ENCODE results near the gene RUNDC3A.
A peak's percentile ranks its signal among the peaks of the same experiment; 100 is the strongest.

RUNDC3A gene

GRCh38 chr17:44279666-44280391 is 28.6 kb upstream of the RUNDC3A start:
- Histone ChIP-seq H3K27me3 (replicated peaks; ENCODE audit: control insufficient read depth, insufficient read depth, low read length) (no peaks in the 10 kb centered on the region), H3K4me3 (replicated peaks; ENCODE audit: low read depth, low read length) (no peak overlapping the region), H3K36me3 (ENCODE audit: control insufficient read depth, insufficient read depth, low read length) (no peaks in the 10 kb centered on the region)
- peak; percentile 78 for DNase-seq (ENCODE audit: extremely low read depth, insufficient read length)
- TF ChIP-seq CTCF (IDR thresholded peaks at IDR 0.05; ENCODE audit: insufficient read depth, low read length, poor library complexity, severe bottlenecking), result no peak

GRCh38 chr17:44280392-44280937 is 27.9 kb upstream of the RUNDC3A start:
- Histone ChIP-seq H3K36me3 (ENCODE audit: control insufficient read depth, insufficient read depth, low read length) (no peaks in the 10 kb centered on the region), H3K27me3 (replicated peaks; ENCODE audit: control insufficient read depth, insufficient read depth, low read length) (no peaks in the 10 kb centered on the region), H3K4me3 (replicated peaks; ENCODE audit: low read depth, low read length) (no peak overlapping the region)
- no peak for TF ChIP-seq CTCF (IDR thresholded peaks at IDR 0.05; ENCODE audit: insufficient read depth, low read length, poor library complexity, severe bottlenecking)
- no peak for DNase-seq (ENCODE audit: extremely low read depth, insufficient read length)

- TF ChIP-seq CTCF (IDR thresholded peaks at IDR 0.05; ENCODE audit: insufficient read depth, low read length, poor library complexity, severe bottlenecking), result no peak
These were observed 26.8 kb upstream of the RUNDC3A start for GRCh38 chr17:44281570-44281969.

GRCh38 chr17:44282264-44282663 is 26.1 kb upstream of the RUNDC3A start:
- Histone ChIP-seq H3K36me3 (ENCODE audit: control insufficient read depth, insufficient read depth, low read length) (no peaks in the 10 kb centered on the region), H3K4me3 (replicated peaks; ENCODE audit: low read depth, low read length) (no peak overlapping the region), H3K27me3 (replicated peaks; ENCODE audit: control insufficient read depth, insufficient read depth, low read length) (no peaks in the 10 kb centered on the region)
- TF ChIP-seq CTCF (IDR thresholded peaks at IDR 0.05; ENCODE audit: insufficient read depth, low read length, poor library complexity, severe bottlenecking), result no peak
- no peak for DNase-seq (ENCODE audit: extremely low read depth, insufficient read length)

More at GRCh38 chr17:44281570-44281969, 26.8 kb upstream of the RUNDC3A start:
- no peak for DNase-seq (ENCODE audit: extremely low read depth, insufficient read length)
- Histone ChIP-seq H3K4me3 (replicated peaks; ENCODE audit: low read depth, low read length) (no peak overlapping the region), H3K36me3 (ENCODE audit: control insufficient read depth, insufficient read depth, low read length) (no peaks in the 10 kb centered on the region), H3K27me3 (replicated peaks; ENCODE audit: control insufficient read depth, insufficient read depth, low read length) (no peaks in the 10 kb centered on the region)

- H3K4me3 ChIP-seq (replicated peaks; ENCODE audit: low read depth, low read length), result no peak overlapping the region
- TF ChIP-seq CTCF (IDR thresholded peaks at IDR 0.05; ENCODE audit: insufficient read depth, low read length, poor library complexity, severe bottlenecking), result no peak
- no peaks in the 10 kb centered on the region for H3K36me3 ChIP-seq (ENCODE audit: control insufficient read depth, insufficient read depth, low read length)
- H3K27me3 ChIP-seq (replicated peaks; ENCODE audit: control insufficient read depth, insufficient read depth, low read length), result no peaks in the 10 kb centered on the region
- DNase-seq (ENCODE audit: extremely low read depth, insufficient read length), result no peak
These were observed 24.9 kb upstream of the RUNDC3A start for GRCh38 chr17:44283344-44284023.
